GM12875 (cell line): ENCODE results near the gene AGL.
"Not testable (repeated sequence)": the region's sequence is repeated elsewhere in the genome, so short reads cannot be mapped to it uniquely, and the experiment has no call there.

Experiments used
- H3K4me3 ChIP-seq: one replicate; pipeline ENCODE4 v1.5.1; 2011; ENCODE audit warnings: low read depth, low read length, control low read depth
- CTCF ChIP-seq: IDR thresholded peaks from 2 replicates; pipeline ENCODE4 v1.5.1; 2011; ENCODE audit warnings: low read depth, mild to moderate bottlenecking, control low read depth, inconsistent platforms, low read length, moderate library complexity, borderline replicate concordance; ENCODE audit not compliant: insufficient read depth

AGL gene

GRCh38 chr1:99869723-99870122, 19.6 kb downstream of the AGL start:
- no peak for TF ChIP-seq CTCF
- H3K4me3 ChIP-seq, result no peak overlapping the region

GRCh38 chr1:99872063-99872462, 21.9 kb downstream of the AGL start:
- H3K4me3 ChIP-seq, result no peak overlapping the region
- no peak for TF ChIP-seq CTCF

GRCh38 chr1:99877568-99877967, 27.4 kb downstream of the AGL start:
- no peak overlapping the region for H3K4me3 ChIP-seq
- no peak for TF ChIP-seq CTCF

- no peak overlapping the region for H3K4me3 ChIP-seq
- no peak for TF ChIP-seq CTCF
Measured at GRCh38 chr1:99886179-99886578, 36.0 kb downstream of the AGL start.

GRCh38 chr1:99886841-99887240, 36.7 kb downstream of the AGL start:
- no peak overlapping the region for H3K4me3 ChIP-seq
- no peak for TF ChIP-seq CTCF

GRCh38 chr1:99887890-99888289, 37.7 kb downstream of the AGL start:
- no peak overlapping the region for H3K4me3 ChIP-seq
- TF ChIP-seq CTCF, result no peak

- TF ChIP-seq CTCF, result no peak
- no peak overlapping the region for H3K4me3 ChIP-seq
Measured at GRCh38 chr1:99891997-99892396, 41.8 kb downstream of the AGL start.

- not testable (repeated sequence) for H3K4me3 ChIP-seq
Measured at GRCh38 chr1:99903278-99903677, 53.1 kb downstream of the AGL start.
